ENCODE results near the gene RPS26. TPM values are rescaled to one million over a fixed set of nuclear protein-coding genes. Genes with fewer than 3 reads are reported as not detected.
"Not testable (repeated sequence)": the region's sequence is repeated elsewhere in the genome, so short reads cannot be mapped to it uniquely, and the experiment has no call there.

Gene RPS26
- polyA plus RNA-seq (ENCODE audit: insufficient read depth in 1 of 5, insufficient read length in 5 of 5, low replicate concordance in 1 of 5): 100 to 1,000 TPM; 102 to 691 (median 130) TPM
- long read RNA-seq, donor 1, transcript RPS26-204 (4 exons, 1,140 nt): major isoform, 8 of 27 reads
- long read RNA-seq, donor 1, partial matches to known transcripts: 17 of 27 reads
- long read RNA-seq, donor 1, other reads (novel, unspliced or antisense): 0 of 27 reads
- long read RNA-seq, donor 2, transcript RPS26-204 (4 exons, 1,140 nt): major isoform, 5 of 12 reads
- long read RNA-seq, donor 2, partial matches to known transcripts: 5 of 12 reads
- long read RNA-seq, donor 2, other reads (novel, unspliced or antisense): 0 of 12 reads
- long read RNA-seq, donor 3, transcript RPS26-204 (4 exons, 1,140 nt): major isoform, 6 of 6 reads
- long read RNA-seq, donor 3, partial matches to known transcripts: 0 of 6 reads
- long read RNA-seq, donor 3, other reads (novel, unspliced or antisense): 0 of 6 reads
- long read RNA-seq, donor 4, partial matches to known transcripts: 6 of 12 reads
- long read RNA-seq, donor 4, other reads (novel, unspliced or antisense): 0 of 12 reads
- long read RNA-seq, donor 5, transcript RPS26-204 (4 exons, 1,140 nt): major isoform, 14 of 25 reads
- long read RNA-seq, donor 5, partial matches to known transcripts: 7 of 25 reads
- long read RNA-seq, donor 5, other reads (novel, unspliced or antisense): 0 of 25 reads
- long read RNA-seq, donor 6, transcript RPS26-204 (4 exons, 1,140 nt): major isoform, 16 of 42 reads
- long read RNA-seq, donor 6, transcript RPS26-202 (3 exons, 1,204 nt): minor isoform, 8 of 42 reads
- long read RNA-seq, donor 6, partial matches to known transcripts: 18 of 42 reads
- long read RNA-seq, donor 6, other reads (novel, unspliced or antisense): 0 of 42 reads
- long read RNA-seq, donor 7, partial matches to known transcripts: 6 of 11 reads
- long read RNA-seq, donor 7, other reads (novel, unspliced or antisense): 0 of 11 reads
- long read RNA-seq, donor 8, partial matches to known transcripts: 0 of 3 reads
- long read RNA-seq, donor 8, other reads (novel, unspliced or antisense): 0 of 3 reads

DNA sequence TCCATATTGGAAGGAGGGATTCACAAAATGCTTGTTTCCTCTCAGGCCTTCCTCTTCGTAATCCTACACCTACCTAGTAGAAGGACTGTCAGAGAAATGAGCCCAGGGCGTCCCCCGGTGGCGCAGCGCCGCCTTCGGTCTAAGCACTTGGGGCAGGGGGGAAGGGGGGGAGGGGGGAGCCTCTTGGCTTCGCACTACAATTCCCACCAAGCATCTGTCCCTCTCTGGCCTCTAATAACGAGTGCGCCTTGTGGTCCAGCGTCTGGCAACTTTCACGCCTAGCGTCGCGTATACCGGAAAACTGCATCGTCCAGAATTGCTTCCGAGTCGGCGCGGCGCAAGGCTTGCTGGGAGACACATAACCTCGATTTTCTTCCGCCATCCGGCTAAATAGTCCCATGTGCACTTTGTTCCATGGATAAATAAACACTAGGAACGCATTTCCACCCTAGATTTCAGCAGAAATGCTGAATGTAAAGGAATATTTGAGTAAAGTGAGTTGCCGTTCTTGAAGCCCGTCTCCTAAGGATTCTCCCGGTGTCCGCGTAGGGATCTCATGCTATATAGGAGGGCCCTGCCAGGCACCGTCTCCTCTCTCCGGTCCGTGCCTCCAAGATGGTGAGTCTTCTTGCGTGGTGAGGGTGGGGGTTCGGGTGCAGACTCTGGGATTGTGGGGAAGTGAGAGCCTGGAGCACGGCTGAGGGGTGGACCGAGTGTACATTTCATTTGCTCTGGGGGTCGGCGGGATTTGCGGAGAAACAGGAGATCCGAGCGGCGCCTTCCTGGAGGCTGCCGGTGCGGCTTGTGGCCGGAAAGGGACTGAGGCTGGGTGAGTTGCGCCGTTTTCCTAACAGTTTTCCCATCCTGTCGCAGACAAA lies at the start of gene RPS26:
Gene RPS26 (plus strand): TSS at position 367 of the 878 bp plus-strand sequence. CDS start 249 bp downstream, at position 616.
- peak; percentile 98 to 99 for DNase-seq

DNA sequence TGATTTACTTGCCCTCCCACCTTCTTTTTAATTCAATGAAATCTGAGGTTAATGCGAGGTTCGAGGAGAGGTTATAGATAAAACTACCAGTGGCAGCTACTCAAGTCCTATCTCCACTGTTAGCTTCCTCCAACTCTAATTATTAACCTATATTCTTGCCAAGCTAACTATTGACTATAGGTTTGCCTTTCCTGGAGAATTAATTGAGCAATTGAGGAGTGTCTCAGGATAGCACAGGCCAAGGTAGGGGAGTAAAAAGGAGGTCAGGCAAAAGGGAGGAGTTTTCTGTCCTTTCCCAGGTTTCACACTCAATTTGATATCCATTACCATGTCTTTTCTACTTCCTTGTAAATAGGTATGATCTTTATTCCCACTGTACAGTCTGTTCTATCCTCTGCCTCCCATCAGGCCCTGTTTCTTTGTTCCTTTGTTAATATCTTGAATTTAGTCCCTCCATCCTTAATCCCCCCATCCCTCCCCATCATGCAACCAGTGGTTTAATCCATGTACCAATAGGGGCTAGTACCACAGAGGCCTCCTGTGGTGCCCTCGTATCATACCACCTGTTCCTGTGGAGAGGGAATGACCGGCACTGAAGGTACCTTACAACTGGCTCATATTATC lies 48.4 kb upstream of the RPS26 start:
- no peak for DNase-seq

DNA sequence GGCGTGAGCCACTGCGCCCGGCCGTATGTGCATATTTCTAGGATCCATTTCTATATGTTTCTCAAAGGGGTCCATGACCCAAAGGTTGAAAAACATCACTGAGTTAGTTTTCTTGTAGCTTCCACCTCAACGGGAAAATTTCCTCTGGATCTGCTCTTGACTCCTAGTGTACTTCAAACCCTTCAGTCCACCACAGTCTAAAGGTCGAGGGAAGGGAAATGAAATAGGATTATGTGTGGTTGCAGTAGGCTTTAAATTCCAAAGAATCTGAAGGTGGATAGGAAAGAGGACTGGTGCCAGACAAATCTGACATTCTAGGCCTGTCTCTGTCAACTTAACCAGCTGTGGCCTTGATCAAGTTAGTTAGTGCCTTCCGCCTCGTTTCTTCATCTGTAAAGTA lies 46.4 kb upstream of the RPS26 start:
- DNase-seq: no peak

DNA sequence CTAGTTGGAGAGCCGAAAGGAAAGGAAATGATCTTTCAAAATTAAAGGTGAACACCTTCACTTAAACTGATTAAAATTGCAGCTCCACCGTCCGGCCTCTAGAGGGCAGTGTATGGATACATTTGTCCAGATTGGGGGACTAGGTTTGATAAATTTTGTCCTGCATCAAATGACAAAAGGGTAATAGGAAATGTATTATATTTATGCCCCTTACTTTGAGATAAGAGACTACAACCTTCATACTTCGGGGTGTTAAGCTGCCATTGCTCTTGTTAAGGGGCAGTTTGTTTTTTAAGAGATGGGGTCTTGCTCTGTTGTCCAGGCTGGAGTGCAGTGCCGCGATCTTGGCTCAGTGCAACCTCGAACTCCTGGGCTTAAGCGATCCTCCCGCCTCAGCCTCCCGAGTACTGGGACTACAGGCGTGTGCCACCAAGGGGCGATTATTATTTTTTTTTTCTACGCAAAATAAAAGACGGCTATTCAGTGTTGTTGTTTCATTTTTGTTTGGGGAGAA lies 45.5 kb upstream of the RPS26 start:
- DNase-seq: peak; percentile 56 to 63

GRCh38 chr12:55996715-55997534 lies 44.8 kb upstream of the RPS26 start, which contains the start of gene SUOX:
Gene SUOX, plus strand, starts transcription at chr12:55997276. Its CDS starts 4,946 bp downstream, at chr12:56002222.
- peak; percentile 91 to 94 for DNase-seq

GRCh38 chr12:55997535-55997859 lies 44.2 kb upstream of the RPS26 start:
- DNase-seq: no peak

- DNase-seq: not testable (repeated sequence)
Measured at GRCh38 chr12:55999522-55999921, 42.2 kb upstream of the RPS26 start.

- DNase-seq: not testable (repeated sequence)
Measured at GRCh38 chr12:55999999-56000540, 41.6 kb upstream of the RPS26 start.

DNA sequence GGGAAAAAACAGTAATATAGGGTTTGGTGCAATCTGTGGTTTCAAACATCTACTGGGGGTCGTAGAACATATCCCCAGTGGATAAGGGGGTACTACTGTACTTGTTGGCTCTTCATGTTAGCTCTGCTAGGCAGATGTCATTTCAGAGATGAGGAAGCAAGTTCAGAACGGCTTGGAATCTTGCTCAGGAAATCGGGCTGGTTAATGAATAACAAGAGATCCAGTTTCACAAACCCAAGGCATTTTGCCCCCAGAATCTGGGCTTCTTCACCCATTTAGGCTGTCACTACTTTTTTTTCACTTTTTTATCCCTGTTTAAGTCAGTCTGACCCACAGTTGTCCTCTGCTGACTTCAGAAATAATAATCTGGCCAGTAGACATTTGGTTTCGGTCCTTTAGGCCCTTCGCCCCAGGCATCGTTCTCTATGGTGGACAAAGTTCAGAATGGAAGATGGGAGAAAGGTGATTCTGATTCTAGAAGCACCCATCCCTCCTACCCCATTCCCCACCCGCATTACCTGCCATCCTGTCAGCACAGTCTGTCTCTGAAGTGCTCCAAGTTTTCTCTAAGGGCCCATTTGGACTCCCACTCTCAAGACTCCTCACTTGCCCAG lies 40.1 kb upstream of the RPS26 start:
- DNase-seq: no peak

- not testable (repeated sequence) for DNase-seq
Measured at GRCh38 chr12:56003376-56003775, 38.3 kb upstream of the RPS26 start.

DNA sequence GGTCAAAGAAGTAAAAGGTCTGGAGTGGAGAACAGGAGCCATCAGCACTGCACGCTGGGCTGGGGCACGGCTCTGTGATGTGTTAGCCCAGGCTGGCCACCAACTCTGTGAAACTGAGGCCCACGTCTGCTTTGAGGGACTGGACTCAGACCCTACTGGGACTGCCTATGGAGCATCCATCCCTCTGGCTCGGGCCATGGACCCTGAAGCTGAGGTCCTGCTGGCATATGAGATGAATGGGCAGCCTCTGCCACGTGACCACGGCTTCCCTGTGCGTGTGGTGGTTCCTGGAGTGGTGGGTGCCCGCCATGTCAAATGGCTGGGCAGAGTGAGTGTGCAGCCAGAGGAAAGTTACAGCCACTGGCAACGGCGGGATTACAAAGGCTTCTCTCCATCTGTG lies 37.5 kb upstream of the RPS26 start:
- DNase-seq: no peak

DNA sequence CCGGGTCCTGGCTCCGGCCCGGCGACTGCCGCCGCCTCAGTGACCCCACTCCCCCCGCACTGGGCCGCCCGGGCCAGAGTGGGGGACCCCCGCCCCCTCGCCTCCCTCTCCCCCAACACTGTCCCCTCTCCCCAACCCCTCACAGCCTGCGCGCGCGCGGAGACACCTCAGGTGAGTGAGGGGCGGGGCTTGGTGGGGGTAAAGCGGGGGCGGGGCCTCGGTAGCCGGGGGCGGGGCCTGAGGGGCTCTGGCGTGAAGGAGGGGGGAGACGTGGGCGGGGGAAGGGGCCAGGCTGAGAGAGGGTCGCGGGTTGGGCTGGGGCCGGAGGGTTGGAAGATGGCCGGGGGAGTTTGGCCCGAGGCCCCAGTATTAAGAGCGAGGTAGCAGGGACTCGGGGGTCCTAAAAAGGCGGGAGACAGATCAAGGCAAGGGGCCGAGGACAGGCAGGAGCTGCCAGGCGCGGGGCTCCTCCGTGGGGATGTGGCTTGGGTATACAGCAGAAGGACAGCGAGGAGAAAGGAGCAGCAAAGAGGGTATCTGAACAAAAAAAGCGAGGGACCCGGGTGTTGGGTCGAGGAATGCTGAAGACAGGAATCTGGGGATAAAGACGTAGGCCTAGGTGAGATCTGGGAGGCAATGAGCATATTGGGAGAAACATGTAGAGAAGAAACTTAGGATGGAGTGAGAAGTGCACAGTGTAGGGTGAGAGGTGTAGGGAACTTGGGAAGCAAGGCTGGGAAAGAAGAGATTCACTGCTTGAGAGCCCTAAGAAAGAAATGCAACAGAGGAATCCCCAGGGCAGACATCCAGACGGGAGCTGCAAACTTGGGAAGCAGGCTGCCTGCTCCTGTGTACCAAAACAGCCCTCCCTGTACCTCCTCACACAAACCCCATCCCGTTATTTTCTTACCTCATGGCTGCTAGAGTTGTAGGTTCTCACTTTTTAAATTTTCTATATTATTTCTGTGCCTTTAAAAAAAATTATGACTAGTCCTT lies 33.9 kb upstream of the RPS26 start:
- peak; percentile 58 to 59 for DNase-seq

DNA sequence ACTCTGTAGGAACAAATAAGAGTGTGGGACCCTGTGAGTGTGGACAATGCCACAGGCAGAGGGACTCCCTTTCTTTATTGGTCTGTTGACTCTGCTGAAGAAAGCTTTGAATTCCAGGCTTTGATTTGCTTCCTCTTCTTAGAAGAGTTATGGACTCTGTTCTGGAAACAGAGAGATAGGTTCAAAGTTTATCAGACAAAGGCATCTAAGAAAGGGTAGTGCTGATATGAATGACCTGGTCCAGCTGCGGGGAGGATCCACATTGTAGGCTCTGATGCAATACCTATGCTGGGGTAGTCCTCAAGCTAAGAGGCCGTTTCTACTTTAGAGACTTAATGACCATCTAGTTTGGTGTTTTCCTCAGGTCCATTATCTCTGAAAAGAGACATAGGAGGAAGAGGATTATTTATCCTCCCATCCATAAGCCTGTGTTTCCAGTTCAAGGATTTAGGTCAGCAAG lies 31.6 kb upstream of the RPS26 start:
- DNase-seq: no peak

DNA sequence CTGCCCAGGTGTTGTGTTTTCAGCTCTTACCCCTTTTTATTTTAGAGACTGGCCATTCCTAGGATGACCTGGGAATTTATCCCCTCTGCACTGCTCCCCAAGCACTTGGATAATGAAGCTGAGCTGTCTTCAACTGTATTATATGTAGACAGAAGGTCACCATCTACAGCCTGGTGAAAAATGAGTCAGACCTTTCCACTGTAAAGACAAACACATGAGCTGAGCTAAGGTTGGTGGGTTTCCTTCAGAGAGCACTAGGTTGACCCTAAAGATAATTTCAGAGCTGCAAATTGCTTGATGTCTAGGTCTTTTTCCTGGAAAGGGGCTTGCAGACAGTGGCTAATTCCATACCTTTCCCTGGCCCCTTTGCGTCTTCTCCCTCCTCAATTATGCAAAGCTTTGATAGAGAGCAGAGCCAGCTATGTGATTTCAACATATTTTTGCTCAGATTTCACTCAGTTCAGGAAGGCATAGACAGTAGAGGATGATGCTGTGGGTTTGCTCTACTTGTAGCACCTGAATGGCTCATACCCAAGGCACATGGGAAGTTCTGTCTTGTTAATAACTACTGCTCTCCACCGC lies 30.1 kb upstream of the RPS26 start:
- DNase-seq: no peak

- DNase-seq: no peak
Measured at GRCh38 chr12:56013482-56013881, 28.2 kb upstream of the RPS26 start.

DNA sequence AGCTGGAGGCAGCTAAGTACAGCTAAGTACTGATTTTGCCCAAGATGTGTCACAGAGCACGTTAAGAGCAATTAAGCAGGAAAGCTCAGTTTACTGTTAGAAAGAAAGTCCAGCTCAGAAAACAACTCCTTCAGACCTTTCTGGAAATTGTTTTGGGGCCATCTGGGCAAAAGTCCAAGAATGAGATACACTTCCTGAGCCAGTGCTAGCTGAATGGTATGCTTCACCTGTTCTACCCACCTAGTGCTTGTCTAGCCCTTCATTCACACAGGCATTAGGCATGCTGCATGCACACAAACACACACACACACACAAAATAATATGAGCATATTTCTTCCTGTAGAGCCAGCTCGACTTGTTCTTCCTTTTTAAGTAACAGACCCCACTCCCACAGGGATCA lies 27.5 kb upstream of the RPS26 start:
- DNase-seq: peak in 1 of 2 donors; percentile 40

- DNase-seq: no peak
Measured at GRCh38 chr12:56017181-56017580, 24.5 kb upstream of the RPS26 start.

Data from right lung (tissue), 10 donors.